Heart left ventricle (tissue), 13 donors: Measurements from ENCODE around the gene FHL2.

ENCODE experiments used
- CTCF ChIP-seq, 12 donors: fragments of 200-600 bp; sonication (generic) in 4 of 12; IDR thresholded peaks; one replicate each; pipeline versions ENCODE4 v1.5.0 to v1.8.0; 2018 to 2022; ENCODE audit warnings: antibody characterized with exemption in 12 of 12, mild to moderate bottlenecking in 5 of 12
- POLR2A ChIP-seq, 2 donors: fragments of 450-650 bp; IDR thresholded peaks; one replicate each; pipeline ENCODE4 v1.6.1; 2017; ENCODE audit warnings: antibody characterized with exemption in 2 of 2, mild to moderate bottlenecking in 2 of 2, moderate library complexity in 2 of 2
- donor health status: ischemic (EF 13 %, LVEDD 7.1; RV severe dilation, severe dysfunction).
- donor health status: DM: no; HTN: yes; CAD: no.
- donor health status: DM: no; HTN: no; CAD: no.
- donor health status: ischemic (EF 25% LVEDD 6.9; RV normal size, moderate dysfunction).
- donor health status: ischemic (EF 25% LVEDD 5.7; RV mildly dilated, moderate dysfunction).
- donor health status: ischemic (EF 35%, LVEDD 5.7; RV mildly dilated, moderate dysfunction).
- donor health status: nonischemic (EF 11% LVEDD 7.7; RV severe dilation, severe dysfunction).
- donor health status: DM: yes; HTN: yes; CAD: no.
- donor health status: PGD.
- donor health status: ischemic (EF 29% LVEDD 5.4; RV normal size, mild dysfunction).
- donor health status: nonischemic (EF 23%, LVEDD 6.1; RV moderate dilation, normal function).

GRCh38 chr2:105328281-105329196 is 70.3 kb downstream of the FHL2 start:
- TF ChIP-seq CTCF (IDR thresholded peaks at IDR 0.05): no peak
- no peak for TF ChIP-seq POLR2A (IDR thresholded peaks at IDR 0.05)
